Left colon (tissue), 2 donors: Measurements from ENCODE around the gene ARF3. TPM values are rescaled to one million over a fixed set of nuclear protein-coding genes. Genes with fewer than 3 reads are reported as not detected.

ENCODE experiments used
- ATAC-seq: fragments of 200-7000 bp; cut with Tn5 transposase; one replicate; pipeline ENCODE4 v1.9.1; 2020; ENCODE audit warnings: mild to moderate bottlenecking, moderate library complexity
- DNase-seq, 2 donors: peaks; one replicate each; pipeline ENCODE4 v3.0.0-alpha.2; 2020
- intact Hi-C, 2 donors: fragments of 100-400 bp; cut with DNase I in 1 of 2; cut with micrococcal nuclease in 1 of 2; formaldehyde crosslinking; loops; one replicate each; pipeline versions ENCODE4 v1.11.2 to v1.14.0; 2022; cut with DNase I, micrococcal nuclease
- total RNA-seq, 2 donors: library from RNA; stranded (reverse); fragmentation: NEBNext Ultra II Directional; extraction: Animal tissue kit (Norgen Biotek cat#: 25700); gene quantifications; one replicate each; pipeline ENCODE4 v1.2.1, GENCODE V29; 2021
- donor health status: DM: no; HTN: no; CAD: no.
- donor health status: DM: yes; HTN: yes; CAD: no.

ARF3 gene
- total RNA-seq, 2 donors from 2014 or later = 271 to 304 TPM

DNA sequence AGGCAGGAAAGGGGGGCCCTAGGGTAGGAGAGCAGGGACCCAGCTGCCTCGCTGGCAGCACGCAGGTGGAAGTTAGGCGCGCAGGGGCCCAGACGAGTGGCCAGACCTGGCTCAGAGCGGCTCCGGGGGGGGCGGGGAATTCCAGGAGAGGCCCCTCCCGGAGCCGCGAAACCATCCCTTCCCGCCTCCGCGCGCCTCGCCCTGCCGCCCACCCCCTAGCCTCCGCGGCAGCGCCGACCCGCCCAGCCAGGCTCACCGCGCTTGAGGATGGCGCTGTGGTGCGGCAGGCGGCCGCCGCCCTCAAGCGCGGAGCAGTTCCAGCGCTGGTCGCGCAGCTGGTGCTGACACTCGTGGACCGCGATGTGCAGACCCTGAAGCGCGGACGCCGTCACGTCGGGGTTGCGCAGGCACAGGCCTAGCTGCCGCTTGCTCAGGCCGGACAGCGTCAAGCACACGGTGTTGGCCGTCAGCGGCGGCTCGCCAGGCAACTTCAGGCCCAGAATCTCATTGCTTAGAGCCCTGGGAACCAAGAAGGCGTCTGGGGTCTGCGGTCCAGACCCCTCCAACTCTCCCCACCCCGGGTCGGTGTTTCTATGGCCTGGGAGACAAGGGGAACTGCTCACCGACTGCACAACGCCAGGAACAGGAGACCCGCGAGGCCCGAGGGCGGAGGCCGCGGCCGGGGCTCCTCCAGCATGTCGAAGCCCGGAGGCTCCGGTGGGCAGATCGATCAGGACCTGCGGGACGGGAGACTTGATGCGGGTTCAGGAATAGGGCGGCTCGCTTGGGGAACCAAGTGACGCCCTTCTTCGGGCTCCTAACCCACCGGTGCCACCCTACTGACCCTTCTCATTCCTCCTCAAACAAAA lies 12.8 kb upstream of the ARF3 start:
- DNase-seq = peak in 1 of 2 donors; percentile 48
- intact Hi-C loops = no loop called here
- peak; percentile 68 for ATAC-seq

DNA sequence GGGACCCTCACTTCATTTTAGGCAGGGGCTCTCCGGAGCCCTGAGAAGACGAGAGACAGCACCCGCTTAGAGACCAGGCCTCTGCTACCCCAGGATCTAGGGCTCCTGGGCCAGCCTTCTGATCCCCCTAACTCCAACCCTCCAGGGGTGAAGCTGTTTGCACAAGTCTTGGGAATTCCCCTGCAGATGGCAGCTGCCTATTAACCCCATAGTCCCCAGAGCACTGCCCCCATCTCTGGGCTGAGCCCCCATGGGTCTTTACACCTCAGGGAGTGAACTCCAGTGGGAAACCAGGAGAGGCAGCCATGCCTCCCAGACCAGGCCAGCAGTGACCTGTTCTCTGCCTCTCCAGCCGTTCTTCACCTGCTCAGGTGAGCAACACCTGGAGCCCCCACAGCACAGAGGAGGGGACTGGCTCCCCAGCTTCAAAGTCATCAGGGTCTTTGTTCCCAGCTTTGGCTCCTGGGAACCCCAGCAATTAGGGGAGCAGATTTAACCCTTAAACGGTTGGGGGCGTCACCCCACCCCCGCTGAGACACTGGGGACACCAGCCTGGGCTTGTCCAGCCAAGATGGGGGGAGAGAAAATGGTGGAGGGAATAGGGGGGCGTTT lies 12.0 kb upstream of the ARF3 start:
- DNase-seq (no peak), ATAC-seq (peak; percentile 26)
- intact Hi-C loops = no loop called here

DNA sequence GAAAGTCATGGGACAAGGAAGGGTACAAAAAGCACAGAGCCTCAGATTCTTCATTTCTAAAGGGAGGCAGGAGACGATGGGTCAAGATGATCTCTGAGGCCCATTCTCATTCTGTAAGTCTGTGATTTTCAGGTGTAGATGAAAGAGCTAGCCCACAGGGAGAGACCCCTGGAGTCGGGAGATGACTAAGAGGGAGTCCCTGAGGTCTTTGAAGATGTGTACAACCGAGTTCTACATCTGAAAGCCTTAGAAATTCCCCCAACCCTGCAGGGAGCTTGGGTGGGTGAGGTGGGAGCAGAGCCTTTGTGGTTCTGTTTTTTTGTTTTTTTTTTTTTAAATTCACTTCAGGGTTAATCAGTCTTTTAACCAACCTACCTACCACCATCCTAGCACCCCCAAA lies 11.2 kb upstream of the ARF3 start:
- ATAC-seq (no peak), DNase-seq (no peak)
- intact Hi-C loops = no loop called here

DNA sequence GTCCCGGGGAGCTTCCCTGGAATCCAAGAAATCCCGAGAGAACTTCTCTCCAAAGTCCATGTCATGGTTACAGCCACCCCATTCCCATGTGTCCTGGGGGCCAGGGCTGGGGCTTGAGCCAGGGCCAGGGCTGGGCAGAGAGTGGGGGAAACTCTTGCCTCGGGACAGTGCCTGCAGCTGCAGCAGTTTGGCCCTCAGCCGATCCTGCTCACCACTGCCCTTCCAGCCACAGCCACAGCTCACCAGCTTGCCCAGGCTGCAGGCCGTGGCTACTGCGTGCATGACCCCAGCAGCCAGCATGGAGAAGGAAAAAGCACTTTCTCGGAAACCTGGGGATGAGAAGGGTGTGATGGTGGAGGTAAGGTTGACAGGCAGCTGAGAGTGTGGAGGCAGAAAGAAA lies 10.7 kb upstream of the ARF3 start:
- ATAC-seq = no peak
- intact Hi-C loops = no loop called here
- DNase-seq = no peak

DNA sequence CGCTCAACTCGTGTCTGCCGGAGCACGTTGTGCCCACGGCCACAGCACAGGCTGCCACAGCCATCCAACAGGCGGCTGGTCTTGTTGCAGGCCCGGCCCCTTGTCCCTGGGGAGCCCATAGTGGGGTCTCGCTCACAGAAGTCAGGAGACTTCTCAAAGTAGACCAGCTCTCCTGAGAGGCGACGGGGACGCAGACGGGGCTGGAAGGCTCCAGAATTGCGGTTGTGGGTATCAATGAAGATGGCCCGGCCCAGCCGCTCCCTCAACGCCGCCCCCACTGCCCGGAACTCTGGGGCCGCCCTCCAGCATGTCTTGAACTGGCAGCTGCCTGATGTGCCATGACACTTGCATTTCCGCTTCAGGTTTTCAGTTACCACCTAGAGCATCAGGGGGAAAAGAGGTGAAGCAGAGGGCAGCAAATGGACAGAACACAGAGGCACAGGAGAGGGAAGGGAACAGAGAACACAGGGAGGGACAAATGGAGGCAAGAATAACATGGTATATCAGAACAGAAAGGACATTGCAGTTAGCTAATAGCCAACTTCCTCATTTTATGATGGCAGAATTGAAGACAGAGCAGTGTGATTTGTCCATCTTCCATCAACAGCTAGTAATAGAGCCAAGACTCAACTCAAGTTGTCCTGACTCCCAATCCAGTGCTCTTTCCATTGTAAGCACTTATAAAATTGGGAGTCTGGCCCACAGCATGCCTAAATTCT lies 9.0 kb upstream of the ARF3 start:
- intact Hi-C loops = no loop called here
- ATAC-seq (no peak), DNase-seq (no peak)

DNA sequence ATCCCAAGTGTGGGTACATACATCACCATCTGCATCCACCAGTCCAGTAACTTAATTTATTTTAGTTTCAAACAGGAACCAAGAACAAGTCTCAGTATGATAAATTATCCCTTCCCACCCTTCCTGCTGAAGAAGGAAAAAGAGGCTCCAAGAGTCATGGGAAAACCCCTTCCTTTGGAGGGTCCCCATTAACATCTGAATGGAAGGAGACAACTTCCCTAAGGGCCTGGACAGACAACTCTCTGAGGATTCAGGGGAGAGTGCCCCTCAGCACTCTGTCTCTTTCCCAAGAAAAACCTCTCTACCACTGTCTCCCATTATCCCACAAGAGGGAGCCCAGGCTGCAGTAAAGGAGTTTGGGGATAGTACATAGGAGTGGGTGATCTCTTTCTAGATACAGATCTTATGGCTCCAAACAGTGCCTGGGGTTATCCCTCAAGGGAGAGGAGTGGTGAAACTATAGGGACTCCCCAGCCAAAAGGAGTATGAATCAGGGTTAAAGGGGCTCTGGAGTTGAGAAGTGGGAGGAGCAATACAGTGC lies 8.1 kb upstream of the ARF3 start:
- intact Hi-C loops = no loop called here
- no peak for DNase-seq
- ATAC-seq = no peak

DNA sequence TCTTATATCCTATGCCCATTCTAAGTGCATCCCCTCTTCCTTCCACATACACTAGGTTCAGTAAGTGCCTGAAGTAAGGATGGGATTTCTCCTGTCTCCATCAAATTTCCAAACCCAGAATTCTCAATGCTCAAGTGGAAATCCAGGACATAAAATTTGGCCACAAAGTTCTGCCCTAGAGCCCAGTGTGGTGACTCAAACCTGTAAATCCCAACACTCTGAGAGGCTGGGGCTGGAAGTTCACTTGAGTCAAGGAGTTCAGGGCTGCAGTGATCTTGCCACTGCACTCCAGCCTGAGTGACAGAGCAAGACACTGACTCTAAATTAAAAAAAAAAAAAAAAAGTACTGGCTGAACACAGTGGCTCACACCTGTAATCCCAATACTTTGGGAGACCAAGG lies 4.5 kb upstream of the ARF3 start:
- ATAC-seq (no peak), DNase-seq (no peak)
- intact Hi-C loops = no loop called here

DNA sequence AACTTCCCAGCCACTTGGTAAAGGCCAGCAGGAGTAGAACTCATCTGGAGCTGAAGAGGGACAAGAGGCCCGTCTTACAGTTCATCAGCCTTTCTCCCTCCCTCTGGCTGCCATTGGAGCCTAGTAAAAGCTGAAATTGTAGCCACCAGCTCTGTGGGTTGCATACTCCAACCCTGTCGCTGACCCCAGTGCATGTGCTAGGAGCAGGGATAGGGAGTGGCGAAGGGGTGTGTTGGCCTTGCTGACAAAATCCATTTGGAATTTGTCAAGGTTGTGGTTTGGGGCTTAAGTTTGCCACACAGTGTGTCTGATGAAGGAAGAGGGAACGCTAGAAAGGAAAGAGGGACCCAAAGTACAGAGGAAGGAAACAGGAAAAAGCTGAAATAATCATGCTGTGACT lies 4.0 kb upstream of the ARF3 start:
- DNase-seq (no peak), ATAC-seq (no peak)
- intact Hi-C loops = no loop called here

DNA sequence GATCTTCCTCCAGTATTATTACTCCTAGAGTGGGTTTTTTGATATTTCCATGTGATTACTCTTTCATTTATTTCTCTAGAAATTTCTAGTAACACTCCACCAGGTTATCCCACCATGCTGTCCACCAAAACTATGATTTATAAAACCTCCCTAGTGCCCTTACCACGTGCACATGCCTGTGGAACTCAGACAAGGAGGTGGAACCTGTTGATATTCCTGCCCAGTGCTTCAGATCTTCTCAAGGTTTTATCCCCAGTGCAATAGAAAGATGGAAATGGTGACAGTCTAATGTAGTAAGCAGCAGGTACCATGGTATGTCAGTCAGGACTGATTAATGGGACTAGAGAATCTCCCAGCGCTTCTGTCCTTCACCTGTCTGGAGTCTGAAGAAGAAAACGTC lies 3.5 kb upstream of the ARF3 start:
- no peak for ATAC-seq

DNA sequence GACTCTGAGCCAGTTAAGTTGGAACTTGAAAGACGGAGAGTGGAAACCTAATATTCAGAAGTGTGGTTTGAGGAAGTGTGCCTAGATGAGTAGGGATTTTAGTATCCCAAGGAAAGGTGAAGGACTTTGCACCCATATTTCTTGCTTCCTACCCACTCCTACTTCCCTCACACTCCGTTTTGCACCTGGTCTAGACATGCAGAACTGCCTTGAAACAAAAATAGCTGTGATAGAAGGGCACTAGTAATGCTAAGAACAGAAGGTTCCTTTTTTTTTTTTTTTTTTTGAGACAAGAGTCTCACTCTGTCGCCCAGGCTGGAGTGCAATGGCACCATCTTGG lies 732 bp upstream of the ARF3 start:
- ATAC-seq = peak; percentile 54
- intact Hi-C loops = no loop called here
- DNase-seq = no peak

More for the DNA sequence above, 3.5 kb upstream of the ARF3 start:
- intact Hi-C loops = no loop called here
- no peak for DNase-seq

DNA sequence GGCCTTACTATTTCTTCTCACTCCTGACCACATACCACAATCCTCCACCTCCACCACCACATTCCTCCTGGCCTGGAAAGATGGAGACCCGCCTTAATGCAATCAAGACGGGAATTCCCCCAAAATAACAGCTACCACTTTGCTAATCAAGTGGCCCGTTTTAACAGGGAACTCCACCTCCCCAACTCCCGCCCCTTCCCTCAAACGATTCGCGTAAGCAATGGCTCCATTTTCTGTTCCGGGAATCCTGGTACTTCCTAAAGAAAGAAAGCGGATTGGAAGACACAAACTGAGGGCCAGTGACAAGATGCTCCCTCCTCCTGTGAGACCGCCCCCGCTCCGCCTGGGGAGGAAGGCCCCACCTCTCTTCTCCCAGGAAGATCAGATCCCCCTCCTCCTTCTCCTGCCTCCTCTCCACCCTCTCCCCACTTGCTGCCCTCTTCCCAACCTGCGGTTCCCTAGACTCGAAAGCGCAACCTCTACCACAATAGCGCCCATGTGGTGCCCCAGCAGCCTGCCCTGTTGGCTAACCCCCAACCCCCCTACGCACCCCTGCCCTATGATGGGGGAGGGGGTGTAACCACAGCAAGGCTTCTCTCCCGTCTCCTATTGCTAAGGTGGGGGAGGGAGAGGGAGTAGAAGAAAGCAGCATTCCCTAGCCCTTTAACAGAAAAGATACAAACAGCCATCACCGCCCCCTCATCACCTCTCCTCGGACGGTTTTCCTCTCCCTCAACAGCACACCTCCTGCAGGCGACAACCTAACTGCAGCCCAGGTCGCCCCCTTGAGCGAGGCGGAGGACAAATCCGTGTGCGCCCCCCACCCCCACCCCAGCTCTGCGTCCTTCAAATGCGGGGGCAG lies 777 bp downstream of the ARF3 start:
- peak; percentile 80 to 92 for DNase-seq
- peak; percentile 77 for ATAC-seq
- intact Hi-C loops = no loop called here

DNA sequence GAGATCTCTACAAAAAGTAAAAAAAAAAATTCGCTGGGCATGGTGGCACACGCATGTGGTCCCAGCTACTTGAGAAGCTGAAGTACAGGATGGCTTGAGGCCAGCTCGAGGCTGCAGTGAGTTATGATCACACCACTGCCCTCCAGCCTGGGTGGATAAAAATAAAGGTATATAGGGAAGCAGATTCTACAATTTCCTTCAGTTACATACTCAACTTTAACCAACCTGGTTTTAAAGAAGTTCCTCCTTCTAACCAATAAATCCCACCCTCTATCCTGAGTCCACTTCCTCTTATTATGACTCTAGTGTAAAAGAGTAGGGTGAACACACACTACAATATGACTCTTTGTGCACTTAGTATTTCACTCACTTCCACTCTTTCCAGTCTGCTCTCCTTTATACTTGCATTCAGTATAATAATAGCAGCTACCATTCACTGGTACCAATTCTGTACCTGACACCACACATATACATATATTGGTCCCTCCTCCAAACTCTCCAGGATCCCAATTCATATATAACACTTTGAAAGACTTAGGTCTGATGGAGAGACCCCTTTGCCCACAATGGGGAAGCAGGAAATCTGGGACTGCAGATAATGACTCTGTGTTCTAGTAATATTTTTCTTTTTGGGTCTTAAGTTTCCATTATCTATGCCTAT lies 2.3 kb downstream of the ARF3 start:
- DNase-seq = no peak
- intact Hi-C loops = no loop called here
- no peak for ATAC-seq

DNA sequence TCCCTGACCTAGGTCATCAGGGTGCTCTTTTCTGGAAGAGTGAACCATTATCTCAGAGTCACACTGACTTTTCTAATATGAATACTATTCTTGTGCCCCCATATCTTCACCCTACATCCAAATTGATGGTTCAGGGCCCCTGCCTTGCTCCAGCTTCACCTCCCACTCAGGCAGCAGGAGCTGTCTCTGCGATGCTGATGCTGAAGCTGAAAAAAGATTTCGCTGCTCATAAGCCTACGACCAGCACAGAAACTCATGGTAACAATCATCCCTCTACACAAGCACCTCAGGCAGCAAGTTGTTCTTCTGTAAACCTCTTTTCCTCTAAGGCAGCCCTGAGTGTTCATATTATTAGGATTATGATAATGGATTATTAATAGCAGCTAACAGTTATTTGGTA lies 3.2 kb downstream of the ARF3 start:
- no peak for ATAC-seq
- intact Hi-C loops = no loop called here
- no peak for DNase-seq

DNA sequence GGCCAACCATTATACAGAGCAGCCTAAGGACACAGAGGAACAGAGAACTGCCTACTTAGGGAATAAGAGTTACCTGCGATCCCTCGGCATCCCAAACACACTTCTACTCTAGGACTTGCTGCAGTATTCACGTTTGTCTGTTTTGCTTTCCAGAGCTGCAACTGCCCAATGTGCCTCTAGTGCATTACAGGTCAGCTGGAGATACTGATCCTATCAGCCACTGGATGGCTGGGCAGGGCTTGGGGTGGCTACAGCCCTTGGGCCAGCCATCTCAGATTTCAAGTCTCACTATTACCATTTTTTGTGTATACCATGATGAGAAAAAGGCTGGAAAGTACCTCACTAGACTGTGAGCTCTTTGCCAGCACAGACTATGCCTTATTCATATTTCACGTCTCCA lies 4.6 kb downstream of the ARF3 start:
- intact Hi-C loops = no loop called here
- ATAC-seq (no peak), DNase-seq (no peak)

DNA sequence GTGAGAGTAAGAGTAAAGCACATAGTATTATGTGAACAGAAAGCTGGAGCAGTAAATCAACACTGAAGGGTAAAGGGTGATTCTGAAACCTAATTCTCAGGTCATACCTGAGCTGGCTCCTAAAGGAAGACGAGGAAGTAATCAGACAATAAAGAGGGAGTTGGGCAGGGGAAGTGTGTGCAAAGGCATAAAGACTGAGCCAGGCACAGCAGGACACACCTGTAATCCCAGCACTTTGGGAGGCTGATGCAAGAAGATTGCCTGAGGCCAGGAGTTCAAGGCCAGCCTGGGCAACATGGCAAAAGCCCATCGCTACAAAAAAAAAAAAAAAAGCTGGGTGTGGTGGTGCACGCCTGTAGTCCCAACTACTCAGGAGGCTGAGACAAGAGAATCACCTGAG lies 9.6 kb downstream of the ARF3 start:
- peak; percentile 94 for ATAC-seq

DNA sequence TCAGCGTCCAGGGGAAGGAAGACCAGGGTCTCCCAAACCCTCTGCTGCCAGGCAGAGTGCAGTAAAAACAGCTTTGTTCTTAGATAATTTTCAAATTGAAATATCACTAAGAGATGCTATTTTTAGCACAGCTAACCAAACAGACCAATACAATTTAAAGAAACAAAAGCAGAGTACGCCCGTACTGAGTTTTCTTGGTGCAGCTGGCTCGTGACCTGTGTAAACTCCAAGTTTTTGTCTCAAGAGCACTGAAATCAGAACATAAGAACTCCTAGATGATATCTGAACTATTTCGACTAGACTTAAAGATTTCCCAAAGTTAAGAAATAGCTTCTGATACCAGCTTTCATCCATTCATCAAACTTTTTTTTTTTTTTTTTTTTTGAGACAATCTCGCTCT lies 10.3 kb downstream of the ARF3 start:
- intact Hi-C loops = no loop called here
- DNase-seq = no peak
- no peak for ATAC-seq

More for the DNA sequence above, 9.6 kb downstream of the ARF3 start:
- intact Hi-C loops = no loop called here
- DNase-seq = no peak

DNA sequence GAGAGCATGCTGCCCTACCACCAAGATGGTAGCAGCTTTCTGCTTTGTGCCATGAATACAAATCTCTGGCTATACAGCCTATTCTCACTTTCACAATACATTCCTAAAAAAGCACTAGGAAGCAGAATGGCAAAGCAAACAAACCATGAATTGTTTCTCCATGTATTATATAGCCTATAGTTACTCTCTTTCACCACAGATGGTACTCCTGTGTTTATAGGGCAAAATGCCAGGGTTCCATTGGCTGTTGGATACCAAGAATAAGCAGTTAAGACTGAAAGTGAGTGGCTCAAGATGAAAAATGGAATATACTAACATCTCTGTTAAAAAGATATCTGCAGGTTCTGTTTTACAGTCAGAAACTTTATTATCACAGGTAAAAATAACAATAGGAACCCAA lies 11.1 kb downstream of the ARF3 start:
- no peak for DNase-seq
- intact Hi-C loops = no loop called here
- peak; percentile 55 for ATAC-seq

DNA sequence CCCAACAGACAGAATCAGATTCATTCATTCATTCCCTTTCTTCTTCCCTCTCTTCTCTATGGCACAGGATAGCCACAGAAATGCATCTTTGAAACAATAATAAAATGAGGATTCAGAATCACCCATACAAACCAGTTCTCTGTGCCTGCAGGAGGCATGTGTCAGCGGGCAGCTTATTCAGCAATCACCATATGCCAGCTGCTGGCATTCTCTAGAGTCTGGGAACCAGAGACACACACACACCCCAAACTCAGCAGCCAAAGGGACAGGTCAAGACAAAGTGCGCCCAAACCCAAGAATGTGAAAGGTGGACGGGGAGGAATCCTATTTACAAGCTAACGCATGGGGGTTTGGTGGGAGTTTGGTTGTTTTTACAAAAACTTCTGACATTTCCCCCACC lies 14.1 kb downstream of the ARF3 start:
- intact Hi-C loops = no loop called here
- ATAC-seq (no peak), DNase-seq (no peak)

DNA sequence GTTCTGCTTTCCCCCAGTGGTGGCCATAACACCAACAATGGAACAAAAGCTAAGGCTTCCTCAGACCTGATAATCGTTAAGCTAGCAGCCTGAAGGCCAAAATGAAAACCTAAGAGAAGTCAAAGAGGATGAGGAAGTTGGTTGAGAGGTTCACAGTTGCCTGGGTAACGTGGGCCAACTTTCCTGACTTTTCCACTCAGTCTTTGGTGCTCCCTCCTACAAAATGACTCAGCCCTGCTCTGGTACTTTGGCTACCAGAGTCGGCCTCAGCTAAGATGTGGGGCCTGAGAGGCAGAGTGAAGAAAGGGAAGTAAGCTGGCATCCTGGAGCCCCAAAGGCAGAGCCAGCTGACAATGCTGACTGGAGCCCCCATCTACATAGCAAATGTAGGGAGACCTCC lies 17.1 kb downstream of the ARF3 start:
- DNase-seq = no peak
- ATAC-seq = no peak
- intact Hi-C loops = no loop called here
